AG09309 (cell line): Measurements from ENCODE around the gene SCART1.

Source experiments
- DNase-seq: peaks from one replicate; pipeline ENCODE4 v3.0.0-alpha.2; 2010; ENCODE audit warnings: low read depth
- H3K4me3 ChIP-seq: 2 replicates; pipeline ENCODE4 v1.5.1; 2011; ENCODE audit warnings: mild to moderate bottlenecking, low read depth, low read length, moderate library complexity; ENCODE audit not compliant: control insufficient read depth
- TF ChIP-seq, protein P1 (sequence below): IDR thresholded peaks from 2 replicates; pipeline ENCODE4 v1.5.1; 2011; ENCODE audit warnings: mild to moderate bottlenecking, low read depth, low read length, inconsistent platforms; ENCODE audit not compliant: insufficient read depth, control insufficient read depth; ENCODE audit errors: missing control alignments

The SCART1 gene

DNA sequence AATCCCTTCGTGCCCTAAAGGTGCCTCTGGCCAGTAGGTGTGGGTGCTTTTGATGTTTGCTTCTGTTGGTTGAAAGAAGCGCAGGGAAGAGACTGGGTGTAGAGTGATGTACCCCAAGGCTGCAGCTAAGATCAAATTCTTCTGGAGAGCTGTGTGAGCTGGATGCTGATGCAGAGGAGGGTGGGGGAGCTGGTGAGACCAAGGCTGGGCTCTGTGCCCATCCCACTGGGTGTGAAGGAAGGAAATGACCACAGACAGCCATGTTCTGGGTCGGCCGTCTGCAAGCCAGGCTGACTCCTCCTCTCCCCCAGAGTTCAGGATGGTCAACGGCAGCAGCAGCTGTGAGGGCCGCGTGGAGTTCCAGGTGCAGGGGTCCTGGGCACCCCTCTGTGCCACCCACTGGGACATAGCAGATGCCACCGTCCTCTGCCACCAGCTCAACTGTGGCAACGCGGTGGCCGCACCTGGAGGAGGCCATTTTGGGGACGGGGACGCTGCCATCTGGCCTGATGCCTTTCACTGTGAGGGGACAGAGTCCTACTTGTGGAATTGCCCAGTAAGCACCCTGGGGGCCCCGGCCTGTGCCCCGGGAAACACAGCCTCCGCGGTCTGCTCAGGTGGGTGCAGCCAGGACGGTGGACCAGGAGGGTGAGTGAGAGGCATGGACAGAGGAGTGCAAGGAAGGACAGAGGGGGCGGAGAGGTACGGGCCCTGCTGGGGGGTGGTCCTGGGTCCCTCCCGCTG is 5.1 kb downstream of the SCART1 start:
- TF ChIP-seq, protein P1, sequence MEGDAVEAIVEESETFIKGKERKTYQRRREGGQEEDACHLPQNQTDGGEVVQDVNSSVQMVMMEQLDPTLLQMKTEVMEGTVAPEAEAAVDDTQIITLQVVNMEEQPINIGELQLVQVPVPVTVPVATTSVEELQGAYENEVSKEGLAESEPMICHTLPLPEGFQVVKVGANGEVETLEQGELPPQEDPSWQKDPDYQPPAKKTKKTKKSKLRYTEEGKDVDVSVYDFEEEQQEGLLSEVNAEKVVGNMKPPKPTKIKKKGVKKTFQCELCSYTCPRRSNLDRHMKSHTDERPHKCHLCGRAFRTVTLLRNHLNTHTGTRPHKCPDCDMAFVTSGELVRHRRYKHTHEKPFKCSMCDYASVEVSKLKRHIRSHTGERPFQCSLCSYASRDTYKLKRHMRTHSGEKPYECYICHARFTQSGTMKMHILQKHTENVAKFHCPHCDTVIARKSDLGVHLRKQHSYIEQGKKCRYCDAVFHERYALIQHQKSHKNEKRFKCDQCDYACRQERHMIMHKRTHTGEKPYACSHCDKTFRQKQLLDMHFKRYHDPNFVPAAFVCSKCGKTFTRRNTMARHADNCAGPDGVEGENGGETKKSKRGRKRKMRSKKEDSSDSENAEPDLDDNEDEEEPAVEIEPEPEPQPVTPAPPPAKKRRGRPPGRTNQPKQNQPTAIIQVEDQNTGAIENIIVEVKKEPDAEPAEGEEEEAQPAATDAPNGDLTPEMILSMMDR = no peak
- DNase-seq = no peak
- no peak overlapping the region for H3K4me3 ChIP-seq

DNA sequence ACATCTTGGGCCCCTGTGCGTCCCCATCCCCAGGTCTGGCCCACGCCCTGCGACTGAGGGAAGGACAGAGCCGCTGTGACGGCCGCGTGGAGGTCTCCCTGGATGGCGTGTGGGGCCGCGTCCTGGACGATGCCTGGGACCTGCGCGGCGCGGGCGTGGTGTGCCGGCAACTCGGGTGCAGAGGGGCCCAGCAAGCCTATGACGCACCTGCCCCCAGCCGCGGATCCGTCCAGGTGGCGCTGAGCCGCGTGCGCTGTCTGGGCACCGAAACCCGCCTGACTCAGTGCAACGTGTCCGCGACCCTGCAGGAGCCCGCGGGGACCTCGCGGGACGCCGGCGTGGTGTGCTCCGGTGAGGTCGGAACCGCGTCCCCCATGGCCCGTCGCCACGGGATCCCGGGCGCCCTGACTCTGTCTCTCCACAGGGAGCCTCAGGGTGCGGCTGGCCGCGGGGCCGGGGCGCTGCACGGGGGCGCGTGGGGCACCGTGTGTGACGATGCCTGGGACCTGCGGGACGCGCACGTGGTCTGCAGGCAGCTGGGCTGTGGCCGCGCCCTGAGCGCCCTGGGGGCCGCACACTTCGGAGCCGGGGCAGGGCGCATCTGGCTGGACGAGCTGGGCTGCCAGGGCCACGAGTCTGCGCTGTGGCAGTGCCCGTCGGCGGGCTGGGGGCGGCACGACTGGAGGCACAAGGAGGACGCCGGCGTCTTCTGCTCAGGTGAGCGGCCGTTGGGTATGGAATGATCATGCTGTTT is 5.9 kb downstream of the SCART1 start:
- TF ChIP-seq, protein P1 = no peak
- H3K4me3 ChIP-seq = no peak overlapping the region
- no peak for DNase-seq

DNA sequence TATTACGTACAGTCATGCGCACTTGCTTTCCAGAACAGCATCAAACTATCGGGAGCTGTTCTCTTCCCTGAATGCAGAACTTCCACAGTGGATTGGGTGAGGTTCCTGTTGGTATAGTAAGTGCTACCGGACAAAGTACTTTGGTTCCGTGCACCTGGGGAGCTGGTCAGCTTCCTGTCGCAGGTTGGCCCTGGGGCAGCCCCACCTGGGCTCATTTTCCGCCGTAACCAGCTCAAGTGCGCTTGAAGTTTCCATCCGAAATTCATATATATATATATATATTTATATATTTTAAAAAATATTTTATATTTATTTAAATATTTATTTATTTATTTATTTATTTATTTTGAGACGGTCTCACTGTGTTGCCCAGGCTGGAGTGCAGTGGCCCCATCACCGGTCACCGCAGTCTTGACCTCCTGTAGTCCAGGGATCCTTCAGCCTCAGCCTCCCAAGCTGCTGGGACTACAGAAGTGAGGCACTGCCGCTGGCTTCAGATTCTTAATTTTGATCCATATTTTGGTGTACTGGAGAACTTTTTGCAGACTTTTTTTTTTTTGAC is 6.5 kb downstream of the SCART1 start:
- no peak for DNase-seq
- H3K4me3 ChIP-seq = no peak overlapping the region

DNA sequence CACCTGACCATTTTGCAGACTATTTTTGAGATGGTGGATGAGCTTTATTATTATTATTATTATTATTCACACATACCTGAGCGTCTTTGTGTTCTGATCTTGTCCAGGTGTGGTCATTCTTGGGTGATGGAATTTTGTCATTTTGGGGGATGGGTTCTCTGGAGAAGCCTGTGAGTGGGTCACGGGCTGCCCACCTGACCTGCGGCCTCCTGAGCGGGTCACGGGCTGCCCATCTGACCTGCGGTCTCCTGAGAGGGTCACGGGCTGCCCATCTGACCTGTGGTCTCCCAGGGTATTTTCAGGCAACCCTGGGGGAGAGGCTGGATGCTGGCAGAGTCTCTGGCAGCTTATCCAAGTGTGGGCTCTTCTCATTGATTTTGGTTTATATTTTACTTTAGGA is 7.3 kb downstream of the SCART1 start:
- TF ChIP-seq, protein P1 = no peak
- no peak for DNase-seq
- H3K4me3 ChIP-seq = no peak overlapping the region

More for the DNA sequence above, 6.5 kb downstream of the SCART1 start:
- TF ChIP-seq, protein P1 = no peak

DNA sequence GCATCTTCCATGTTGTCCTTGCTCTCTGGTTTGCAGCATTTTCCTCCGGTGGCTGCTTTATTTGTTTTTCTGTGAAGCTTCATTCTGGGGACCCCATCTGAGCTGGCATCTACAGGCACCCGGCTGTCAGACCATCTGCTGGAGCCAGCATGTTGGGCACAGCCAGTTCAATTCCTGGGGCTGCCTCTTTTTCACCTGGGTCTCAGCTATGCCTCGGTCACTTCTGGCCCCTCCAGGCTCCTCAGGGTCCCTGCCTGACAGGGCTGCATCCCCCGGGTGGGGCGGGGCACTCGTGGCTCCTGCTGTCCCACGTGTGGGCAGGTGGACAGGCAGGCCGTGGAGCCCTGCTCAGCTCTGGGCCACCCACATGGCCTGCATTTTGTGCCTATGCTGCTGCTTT is 8.1 kb downstream of the SCART1 start:
- H3K4me3 ChIP-seq = no peak overlapping the region
- TF ChIP-seq, protein P1 = no peak
- no peak for DNase-seq

DNA sequence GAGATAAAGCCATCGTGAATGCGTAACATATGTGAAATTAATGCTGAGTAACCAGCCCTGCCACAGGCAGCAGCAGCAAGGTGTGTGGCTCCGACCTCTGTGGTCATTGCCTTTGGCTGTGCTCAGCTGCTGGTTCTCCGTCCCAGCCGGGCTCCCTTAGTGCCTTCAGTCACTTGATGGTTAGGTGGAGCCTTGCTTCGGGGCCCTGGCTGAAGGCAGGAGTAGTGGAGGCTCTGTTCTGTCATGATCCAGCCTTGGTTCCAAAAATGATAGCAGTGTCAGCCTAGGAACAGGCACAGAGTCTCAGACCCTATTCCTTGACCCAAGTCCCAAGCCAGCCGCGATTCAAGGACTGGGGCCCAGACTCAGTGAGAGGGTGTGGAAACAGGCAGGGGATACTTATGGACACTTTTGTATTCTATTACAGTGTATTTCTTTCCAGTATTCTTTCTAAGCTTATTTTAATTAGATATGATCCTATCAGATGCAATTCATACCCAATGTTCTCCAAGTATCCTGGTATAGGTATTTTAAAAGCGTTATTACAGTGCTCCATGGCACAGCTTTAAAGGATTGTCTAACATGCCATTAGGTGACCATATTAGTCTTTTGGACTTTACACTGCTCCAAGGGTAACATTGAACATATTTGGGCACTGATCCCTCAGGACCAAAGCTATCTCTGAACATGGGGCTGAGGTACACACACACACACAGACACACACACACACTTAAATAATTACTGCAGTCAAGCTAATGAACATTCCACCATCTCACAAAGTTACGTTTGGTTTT is 9.0 kb downstream of the SCART1 start:
- no peak for DNase-seq
- TF ChIP-seq, protein P1 = no peak
- H3K4me3 ChIP-seq = no peak overlapping the region
